Uterus (tissue), 4 donors: Measurements from ENCODE around the gene TAF7L. TPM values are rescaled to one million over a fixed set of nuclear protein-coding genes. Genes with fewer than 3 reads are reported as not detected.

ENCODE experiments used
- DNase-seq, 2 donors: peaks; one replicate each; pipeline ENCODE4 v3.0.0-alpha.2; 2019 to 2020
- H3K27ac ChIP-seq, 2 donors: fragments of 200-600 bp; sonication (generic); 1 replicate in 1 of 2; 2 replicates in 1 of 2; pipeline ENCODE4 v1.5.1; 2016 to 2018
- H3K27me3 ChIP-seq, 2 donors: fragments of 200-600 bp; sonication (generic); one replicate each; pipeline ENCODE4 v1.5.1; 2018 to 2019; ENCODE audit warnings: control low read depth in 1 of 2
- H3K36me3 ChIP-seq, 2 donors: fragments of 200-600 bp; sonication (generic); one replicate each; pipeline ENCODE4 v1.5.1; 2019; ENCODE audit warnings: control low read depth in 1 of 2
- H3K4me1 ChIP-seq, 2 donors: fragments of 200-600 bp; sonication (generic); one replicate each; pipeline ENCODE4 v1.5.1; 2018 to 2019; ENCODE audit warnings: control low read depth in 1 of 2
- H3K4me3 ChIP-seq, 2 donors: fragments of 200-600 bp; sonication (generic); 1 replicate in 1 of 2; 2 replicates in 1 of 2; pipeline ENCODE4 v1.5.1; 2018 to 2019; ENCODE audit warnings: mild to moderate bottlenecking in 1 of 2
- H3K9me3 ChIP-seq, 2 donors: fragments of 200-600 bp; sonication (generic); one replicate each; pipeline ENCODE4 v1.5.1; 2019; ENCODE audit warnings: control low read depth in 1 of 2
- CTCF ChIP-seq, 4 experiments: fragments of 200-600 bp in 2 of 4; fragments of 450-650 bp in 2 of 4; sonication (generic) in 2 of 4; IDR thresholded peaks; one replicate each; pipeline ENCODE4 v1.5.1; 2016 to 2019; ENCODE audit warnings: antibody characterized with exemption in 4 of 4, mild to moderate bottlenecking in 2 of 4, moderate library complexity in 1 of 4
- POLR2A ChIP-seq, 2 donors: fragments of 450-650 bp; IDR thresholded peaks; one replicate each; pipeline ENCODE4 v1.6.1; 2016; ENCODE audit warnings: antibody characterized with exemption in 2 of 2, mild to moderate bottlenecking in 1 of 2, moderate library complexity in 1 of 2
- intact Hi-C: fragments of 100-400 bp; cut with DNase I; formaldehyde crosslinking; loops from one replicate; pipeline ENCODE4 v1.15.1; 2023; ENCODE audit warnings: low total_unique reads
- total RNA-seq, 4 donors: library from RNA; depleted of rRNA in 3 of 4; stranded (reverse); fragments of >200 nt in 3 of 4; gene quantifications; one replicate each; pipeline versions ENCODE4 v1.1.0 to v1.2.4, GENCODE V29; 2014 to 2023
- donor health status: DM: yes; HTN: yes; CAD: no.

TAF7L gene
- total RNA-seq, 4 donors from 2014 or later, result 1.2 TPM; not detected in 3

GRCh38 chrX:101262590-101262989 lies 28.5 kb downstream of the TAF7L start:
- intact Hi-C loops, result no loop called here
- no peak overlapping the region for H3K27ac ChIP-seq
- H3K36me3 ChIP-seq, result no peaks in the 10 kb centered on the region
- TF ChIP-seq POLR2A (IDR thresholded peaks at IDR 0.05), result no peak
- TF ChIP-seq CTCF (IDR thresholded peaks at IDR 0.05), result no peak
- no peak overlapping the region for H3K4me3 ChIP-seq
- no peaks in the 10 kb centered on the region for H3K9me3 ChIP-seq
- no peaks in the 10 kb centered on the region for H3K4me1 ChIP-seq
- DNase-seq, result no peak
- H3K27me3 ChIP-seq, result no peaks in the 10 kb centered on the region

- no peak for DNase-seq
- no peaks in the 10 kb centered on the region for H3K4me1 ChIP-seq
- H3K9me3 ChIP-seq, result no peaks in the 10 kb centered on the region
- TF ChIP-seq CTCF (IDR thresholded peaks at IDR 0.05) (no peak), POLR2A (IDR thresholded peaks at IDR 0.05) (no peak)
- no peaks in the 10 kb centered on the region for H3K27me3 ChIP-seq
- no peak overlapping the region for H3K4me3 ChIP-seq
- intact Hi-C loops, result no loop called here
- no peak overlapping the region for H3K27ac ChIP-seq
- no peaks in the 10 kb centered on the region for H3K36me3 ChIP-seq
These were observed 30.7 kb downstream of the TAF7L start for GRCh38 chrX:101260435-101260834.

GRCh38 chrX:101258259-101258581 lies 32.9 kb downstream of the TAF7L start:
- intact Hi-C loops, result no loop called here
- Histone ChIP-seq H3K36me3 (no peaks in the 10 kb centered on the region), H3K4me1 (no peaks in the 10 kb centered on the region), H3K9me3 (no peaks in the 10 kb centered on the region), H3K27me3 (no peaks in the 10 kb centered on the region), H3K27ac (no peak overlapping the region), H3K4me3 (no peak overlapping the region)
- TF ChIP-seq CTCF (IDR thresholded peaks at IDR 0.05) (no peak), POLR2A (IDR thresholded peaks at IDR 0.05) (no peak)
- DNase-seq, result no peak

GRCh38 chrX:101257448-101258258 lies 33.5 kb downstream of the TAF7L start:
- H3K27ac ChIP-seq, result no peak overlapping the region
- no peaks in the 10 kb centered on the region for H3K4me1 ChIP-seq
- no peaks in the 10 kb centered on the region for H3K36me3 ChIP-seq
- TF ChIP-seq POLR2A (IDR thresholded peaks at IDR 0.05) (no peak), CTCF (IDR thresholded peaks at IDR 0.05) (no peak)
- H3K9me3 ChIP-seq, result no peaks in the 10 kb centered on the region
- intact Hi-C loops, result no loop called here
- H3K27me3 ChIP-seq, result no peaks in the 10 kb centered on the region
- no peak for DNase-seq
- no peak overlapping the region for H3K4me3 ChIP-seq

- TF ChIP-seq CTCF (IDR thresholded peaks at IDR 0.05) (no peak), POLR2A (IDR thresholded peaks at IDR 0.05) (no peak)
- Histone ChIP-seq H3K36me3 (no peaks in the 10 kb centered on the region), H3K27me3 (no peaks in the 10 kb centered on the region), H3K27ac (no peak overlapping the region), H3K4me1 (no peaks in the 10 kb centered on the region), H3K9me3 (no peaks in the 10 kb centered on the region), H3K4me3 (no peak overlapping the region)
- no peak for DNase-seq
- intact Hi-C loops, result no loop called here
These were observed 38.5 kb downstream of the TAF7L start for GRCh38 chrX:101252634-101253033.
